Thyroid gland (tissue), 4 donors: ENCODE data around the gene DRAM1. TPM values are rescaled to one million over a fixed set of nuclear protein-coding genes. Genes with fewer than 3 reads are reported as not detected.

Experiments used
- DNase-seq, 2 donors: peaks; one replicate each; pipeline ENCODE4 v3.0.0-alpha.2; 2019
- H3K27ac ChIP-seq, 3 donors: fragments of 200-600 bp; sonication (generic); 1 replicate in 2 of 3; 2 replicates in 1 of 3; pipeline ENCODE4 v1.5.1; 2016 to 2019; ENCODE audit warnings: mild to moderate bottlenecking in 1 of 3, moderate library complexity in 1 of 3
- H3K27me3 ChIP-seq: fragments of 200-600 bp; sonication (generic); one replicate; pipeline ENCODE4 v1.5.1; 2019
- H3K36me3 ChIP-seq, 2 donors: fragments of 200-600 bp; sonication (generic); one replicate each; pipeline ENCODE4 v1.5.1; 2016 to 2019
- H3K4me1 ChIP-seq, 2 donors: fragments of 200-600 bp; sonication (generic); one replicate each; pipeline ENCODE4 v1.5.1; 2017 to 2019
- H3K4me3 ChIP-seq, 3 donors: fragments of 200-600 bp; sonication (generic); replicated peaks in 1 of 3; 1 replicate in 2 of 3; 2 replicates in 1 of 3; pipeline ENCODE4 v1.5.1; 2016; ENCODE audit warnings: mild to moderate bottlenecking in 1 of 3
- H3K9me3 ChIP-seq: fragments of 200-600 bp; sonication (generic); one replicate; pipeline ENCODE4 v1.5.1; 2017
- CTCF ChIP-seq, 6 experiments: fragments of 200-600 bp in 3 of 6; fragments of 450-650 bp in 3 of 6; sonication (generic) in 3 of 6; IDR thresholded peaks; one replicate each; pipeline ENCODE4 v1.5.1; 2016 to 2019; ENCODE audit warnings: antibody characterized with exemption in 6 of 6, mild to moderate bottlenecking in 2 of 6, inconsistent platforms in 1 of 6, moderate library complexity in 1 of 6
- POLR2A ChIP-seq, 2 donors: fragments of 450-650 bp; IDR thresholded peaks; one replicate each; pipeline ENCODE4 v1.6.1; 2017; ENCODE audit warnings: antibody characterized with exemption in 2 of 2, mild to moderate bottlenecking in 2 of 2, moderate library complexity in 1 of 2
- WGBS, 2 donors: methylation state at CpG; one replicate each; pipeline ENCODE4 v1.1.5; 2017; 5-methylcytosine and 5-hydroxymethylcytosine counted together
- intact Hi-C: fragments of 100-400 bp; cut with DNase I; formaldehyde crosslinking; loops from one replicate; pipeline ENCODE4 v1.15.1; 2023
- total RNA-seq, 4 donors: library from RNA; depleted of rRNA; stranded (reverse); fragments of >200 nt; gene quantifications; one replicate each; pipeline ENCODE4 v1.2.3, GENCODE V29; 2016

Gene DRAM1
- total RNA-seq, 4 donors from 2014 or later: 7.8 to 31.0 (median 14.1) TPM

- no peak overlapping the region for H3K4me3 ChIP-seq
- no peaks in the 10 kb centered on the region for H3K27me3 ChIP-seq
- intact Hi-C loops: no loop called here
- 83% methylated on average over 9 of the region's 9 CpGs for WGBS, 2 donors
- TF ChIP-seq CTCF (IDR thresholded peaks at IDR 0.05) (no peak), POLR2A (IDR thresholded peaks at IDR 0.05) (no peak)
- DNase-seq: no peak
- H3K36me3 ChIP-seq: no peaks in the 10 kb centered on the region
- H3K27ac ChIP-seq: no peak overlapping the region
- no peaks in the 10 kb centered on the region for H3K4me1 ChIP-seq
- H3K9me3 ChIP-seq: no peaks in the 10 kb centered on the region
Observed at GRCh38 chr12:101957252-101957959, 80.0 kb downstream of the DRAM1 start.

- no peaks in the 10 kb centered on the region for H3K27me3 ChIP-seq
Observed at GRCh38 chr12:101959607-101960006, 82.2 kb downstream of the DRAM1 start.

DNA sequence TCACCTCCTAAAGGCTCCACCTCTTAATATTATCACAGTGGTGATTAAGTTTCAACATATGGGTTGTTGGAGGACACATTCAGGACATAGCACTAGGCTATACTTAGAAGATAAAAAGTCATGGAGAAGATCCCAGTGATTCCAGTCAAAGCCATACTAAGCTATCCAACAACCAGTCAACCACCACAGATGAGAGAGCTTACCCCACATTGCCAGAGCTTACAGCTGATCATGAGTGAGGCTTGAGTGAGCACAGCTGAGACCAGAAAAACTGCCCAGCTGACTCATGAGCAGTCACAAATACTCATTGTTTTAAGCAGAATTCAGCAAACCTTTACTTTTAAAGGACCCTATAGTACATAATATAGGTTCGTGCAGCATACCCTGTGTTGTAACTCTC lies 85.1 kb downstream of the DRAM1 start:
- Histone ChIP-seq H3K27me3 (no peaks in the 10 kb centered on the region), H3K9me3 (no peaks in the 10 kb centered on the region), H3K4me3 (no peak overlapping the region), H3K4me1 (no peaks in the 10 kb centered on the region), H3K27ac (no peak overlapping the region), H3K36me3 (no peaks in the 10 kb centered on the region)
- TF ChIP-seq POLR2A (IDR thresholded peaks at IDR 0.05): no peak
- no peak for TF ChIP-seq CTCF (IDR thresholded peaks at IDR 0.05)
- 72 to 80% methylated on average over 1 of the region's 1 CpG for WGBS, 2 donors
- DNase-seq: peak in 1 of 2 donors; percentile 16
- intact Hi-C loops: no loop called here

More at GRCh38 chr12:101959607-101960006, 82.2 kb downstream of the DRAM1 start:
- Histone ChIP-seq H3K4me1 (no peaks in the 10 kb centered on the region), H3K36me3 (no peaks in the 10 kb centered on the region), H3K4me3 (no peak overlapping the region), H3K27ac (no peak overlapping the region), H3K9me3 (no peaks in the 10 kb centered on the region)
- WGBS, 2 donors: 89 to 95% methylated on average over 2 of the region's 2 CpGs
- no peak for DNase-seq
- intact Hi-C loops: no loop called here
- no peak for TF ChIP-seq POLR2A (IDR thresholded peaks at IDR 0.05)
- TF ChIP-seq CTCF (IDR thresholded peaks at IDR 0.05): no peak

- H3K9me3 ChIP-seq: no peaks in the 10 kb centered on the region
Observed at GRCh38 chr12:101963697-101964096, 86.3 kb downstream of the DRAM1 start.

More at GRCh38 chr12:101963697-101964096, 86.3 kb downstream of the DRAM1 start:
- Histone ChIP-seq H3K27me3 (no peaks in the 10 kb centered on the region), H3K4me3 (no peak overlapping the region), H3K27ac (no peak overlapping the region), H3K36me3 (no peaks in the 10 kb centered on the region), H3K4me1 (no peaks in the 10 kb centered on the region)
- DNase-seq: peak; percentile 20 to 24
- TF ChIP-seq CTCF (IDR thresholded peaks at IDR 0.05): no peak
- no peak for TF ChIP-seq POLR2A (IDR thresholded peaks at IDR 0.05)
- intact Hi-C loops: no loop called here
- whole genome bisulfite sequencing, 2 donors: 72 to 78% methylated on average over 1 of the region's 1 CpG
